AG04450 (cell line): Measurements from ENCODE around the gene CCDC9B. TPM values are rescaled to one million over a fixed set of nuclear protein-coding genes. Genes with fewer than 3 reads are reported as not detected.

Experiments used
- CTCF ChIA-PET: fragments of 300-600, 350-600 bp; formaldehyde crosslinking; extraction: SDS; loops from one replicate; lab custom pipeline; 2022; ENCODE audit warnings: antibody characterized with exemption, inconsistent platforms; lab: Charles Lee
- POLR2A ChIA-PET: fragments of 350-600 bp; formaldehyde crosslinking; extraction: SDS; loops from one replicate; lab custom pipeline; 2021; ENCODE audit warnings: antibody characterized with exemption, inconsistent platforms; lab: Yijun Ruan, JAX
- DNase-seq: peaks from one replicate; pipeline ENCODE4 v3.0.0-alpha.2; 2011; ENCODE audit warnings: low read depth, low spot score
- H3K27ac ChIP-seq: one replicate; pipeline ENCODE4 v1.5.1; 2012; ENCODE audit warnings: low read depth, low read length, control low read depth
- H3K27me3 ChIP-seq: one replicate; pipeline ENCODE4 v1.6.0; 2012; ENCODE audit warnings: low read length; ENCODE audit not compliant: control insufficient read depth, insufficient read depth
- H3K4me3 ChIP-seq: 2 replicates; pipeline ENCODE4 v1.5.1; 2011; ENCODE audit warnings: mild to moderate bottlenecking, low read depth, low read length, control low read depth
- H3K9me3 ChIP-seq: 2 replicates; pipeline ENCODE4 v1.5.1; 2012; ENCODE audit warnings: low read length; ENCODE audit not compliant: control insufficient read depth, insufficient read depth
- polyA plus RNA-seq: library from polyadenylated mRNA; depleted of rRNA; stranded (reverse); fragments of >200 nt; gene quantifications from 2 replicates; pipeline ENCODE4 v1.2.3, GENCODE V29; 2011
- TF ChIP-seq, protein P1 (sequence below): IDR thresholded peaks from 2 replicates; pipeline ENCODE4 v1.5.1; 2011; ENCODE audit warnings: low read depth, low read length, control low read depth, inconsistent platforms

The CCDC9B gene
- polyA plus RNA-seq, 1 experiment, result 5.5 TPM

GRCh38 chr15:40297356-40297755 lies 43.4 kb downstream of the CCDC9B start:
- POLR2A ChIA-PET, result no interaction called here
- no peak for DNase-seq

GRCh38 chr15:40296561-40297230 lies 44.0 kb downstream of the CCDC9B start:
- Histone ChIP-seq H3K27me3 (peaks cover 83% of the 10 kb centered on the region), H3K4me3 (no peak overlapping the region), H3K27ac (no peak overlapping the region), H3K9me3 (peaks cover 13% of the 10 kb centered on the region)
- no peak for DNase-seq
- TF ChIP-seq, protein P1, sequence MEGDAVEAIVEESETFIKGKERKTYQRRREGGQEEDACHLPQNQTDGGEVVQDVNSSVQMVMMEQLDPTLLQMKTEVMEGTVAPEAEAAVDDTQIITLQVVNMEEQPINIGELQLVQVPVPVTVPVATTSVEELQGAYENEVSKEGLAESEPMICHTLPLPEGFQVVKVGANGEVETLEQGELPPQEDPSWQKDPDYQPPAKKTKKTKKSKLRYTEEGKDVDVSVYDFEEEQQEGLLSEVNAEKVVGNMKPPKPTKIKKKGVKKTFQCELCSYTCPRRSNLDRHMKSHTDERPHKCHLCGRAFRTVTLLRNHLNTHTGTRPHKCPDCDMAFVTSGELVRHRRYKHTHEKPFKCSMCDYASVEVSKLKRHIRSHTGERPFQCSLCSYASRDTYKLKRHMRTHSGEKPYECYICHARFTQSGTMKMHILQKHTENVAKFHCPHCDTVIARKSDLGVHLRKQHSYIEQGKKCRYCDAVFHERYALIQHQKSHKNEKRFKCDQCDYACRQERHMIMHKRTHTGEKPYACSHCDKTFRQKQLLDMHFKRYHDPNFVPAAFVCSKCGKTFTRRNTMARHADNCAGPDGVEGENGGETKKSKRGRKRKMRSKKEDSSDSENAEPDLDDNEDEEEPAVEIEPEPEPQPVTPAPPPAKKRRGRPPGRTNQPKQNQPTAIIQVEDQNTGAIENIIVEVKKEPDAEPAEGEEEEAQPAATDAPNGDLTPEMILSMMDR, result no peak
- ChIA-PET POLR2A (no interaction called here), CTCF (interaction anchor here (0.6 to 1.2 kb wide), 2 partner anchors 18 to 79 kb away, joined by 4 read pairs; no protein-coding TSS in a partner anchor)

More at GRCh38 chr15:40297356-40297755, 43.4 kb downstream of the CCDC9B start:
- H3K4me3 ChIP-seq, result no peak overlapping the region
- CTCF ChIA-PET, result interaction anchor here (1.0 to 1.2 kb wide), 2 partner anchors 18 to 22 kb away, joined by 3 to 4 read pairs; no protein-coding TSS in a partner anchor
- H3K27ac ChIP-seq, result no peak overlapping the region
- peaks cover 76% of the 10 kb centered on the region for H3K27me3 ChIP-seq
- H3K9me3 ChIP-seq, result peaks cover 13% of the 10 kb centered on the region
- TF ChIP-seq, protein P1, result no peak

DNA sequence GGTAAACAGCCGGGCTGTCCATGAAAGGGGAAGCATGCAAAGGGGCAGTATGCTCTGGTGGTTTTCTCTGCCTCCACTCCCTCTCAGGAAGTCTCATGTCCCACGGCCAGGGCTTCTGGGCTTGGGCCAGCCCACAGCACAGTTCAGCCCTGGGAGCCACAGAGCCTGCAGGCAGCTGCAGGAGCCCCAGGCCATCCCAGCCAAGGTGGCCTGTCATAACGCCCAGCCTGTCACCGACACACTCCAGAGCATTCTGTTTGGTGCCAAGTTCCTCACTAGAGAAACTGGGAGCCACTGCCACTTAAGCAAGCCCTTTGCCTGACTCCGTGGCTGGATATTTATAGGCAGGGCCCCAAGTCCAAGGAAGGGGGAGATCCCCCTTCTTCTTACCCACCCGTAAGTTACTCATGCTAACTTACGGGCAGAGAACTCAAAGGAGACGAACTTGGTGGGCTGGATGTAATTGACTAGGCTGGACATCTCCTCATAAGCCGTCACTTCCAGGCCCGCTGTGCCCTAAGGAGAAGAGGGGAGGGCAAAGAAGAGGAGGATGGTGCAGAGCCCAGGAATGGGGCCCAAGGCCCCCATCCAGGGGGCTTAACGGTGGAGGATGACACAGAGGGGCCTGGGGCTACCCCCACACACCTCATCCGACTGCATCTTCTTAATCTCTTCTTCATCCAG lies 44.7 kb downstream of the CCDC9B start:
- TF ChIP-seq, protein P1, result no peak
- Histone ChIP-seq H3K4me3 (no peak overlapping the region), H3K9me3 (peaks cover 12% of the 10 kb centered on the region), H3K27me3 (peaks cover 80% of the 10 kb centered on the region), H3K27ac (no peak overlapping the region)
- POLR2A ChIA-PET, result no interaction called here
- no peak for DNase-seq
- CTCF ChIA-PET, result interaction anchor here (0.6 to 1.2 kb wide), 2 partner anchors 17 to 79 kb away, joined by 4 read pairs; no protein-coding TSS in a partner anchor

- ChIA-PET POLR2A (no interaction called here), CTCF (interaction anchor here (0.9 to 1.2 kb wide), 2 partner anchors 17 to 22 kb away, joined by 3 to 5 read pairs; no protein-coding TSS in a partner anchor)
Observed at GRCh38 chr15:40295297-40295696, 45.4 kb downstream of the CCDC9B start.

More at GRCh38 chr15:40295297-40295696, 45.4 kb downstream of the CCDC9B start:
- peaks cover 76% of the 10 kb centered on the region for H3K27me3 ChIP-seq
- H3K9me3 ChIP-seq, result peaks cover 8% of the 10 kb centered on the region
- TF ChIP-seq, protein P1, result no peak
- H3K4me3 ChIP-seq, result no peak overlapping the region
- no peak overlapping the region for H3K27ac ChIP-seq
- DNase-seq, result no peak
